Muscle layer of colon (tissue), 2 donors: ENCODE measurements around the gene FBXW12.

Source experiments
- H3K27ac ChIP-seq: one replicate; pipeline ENCODE4 v1.7.0; 2013; ENCODE audit warnings: low read depth, mild to moderate bottlenecking, low read length, moderate library complexity
- H3K27me3 ChIP-seq, 2 donors: one replicate each; pipeline ENCODE4 v1.7.0; 2013; ENCODE audit warnings: low read length in 2 of 2, mild to moderate bottlenecking in 2 of 2; ENCODE audit not compliant: insufficient read depth in 2 of 2, control insufficient read depth in 1 of 2
- H3K36me3 ChIP-seq: one replicate; pipeline ENCODE4 v1.7.0; 2013; ENCODE audit warnings: mild to moderate bottlenecking, low read length; ENCODE audit not compliant: insufficient read depth
- H3K4me1 ChIP-seq: one replicate; pipeline ENCODE4 v1.7.0; 2013; ENCODE audit warnings: mild to moderate bottlenecking, low read length; ENCODE audit not compliant: insufficient read depth
- H3K4me3 ChIP-seq, 2 donors: one replicate each; pipeline ENCODE4 v1.7.0; 2013; ENCODE audit warnings: low read length in 2 of 2, low read depth in 1 of 2, mild to moderate bottlenecking in 1 of 2, moderate library complexity in 1 of 2
- H3K9ac ChIP-seq: one replicate; pipeline ENCODE4 v1.7.0; 2013; ENCODE audit warnings: low read length
- H3K9me3 ChIP-seq: one replicate; pipeline ENCODE4 v1.7.0; 2013; ENCODE audit warnings: mild to moderate bottlenecking, low read length
- donor health status: abdominal sarcoma.
- donor health status: Adenocarcinoma of cecum.

Gene FBXW12

GRCh38 chr3:48347500-48347899 lies 24.5 kb upstream of the FBXW12 start:
- Histone ChIP-seq H3K9ac (no peak overlapping the region), H3K36me3 (no peaks in the 10 kb centered on the region), H3K4me1 (no peaks in the 10 kb centered on the region), H3K27ac (no peak overlapping the region), H3K4me3 (no peak overlapping the region), H3K27me3 (no peaks in the 10 kb centered on the region), H3K9me3 (no peaks in the 10 kb centered on the region)

- Histone ChIP-seq H3K9me3 (no peaks in the 10 kb centered on the region), H3K27me3 (no peaks in the 10 kb centered on the region), H3K27ac (no peak overlapping the region), H3K9ac (no peak overlapping the region), H3K36me3 (no peaks in the 10 kb centered on the region), H3K4me3 (no peak overlapping the region), H3K4me1 (no peaks in the 10 kb centered on the region)
These were observed 19.5 kb upstream of the FBXW12 start for GRCh38 chr3:48352546-48352945.

- Histone ChIP-seq H3K9me3 (no peaks in the 10 kb centered on the region), H3K36me3 (no peaks in the 10 kb centered on the region), H3K27me3 (no peaks in the 10 kb centered on the region)
These were observed 18.0 kb upstream of the FBXW12 start for GRCh38 chr3:48353987-48354386.

GRCh38 chr3:48356419-48356818 lies 15.6 kb upstream of the FBXW12 start:
- Histone ChIP-seq H3K27me3 (no peaks in the 10 kb centered on the region), H3K9me3 (no peaks in the 10 kb centered on the region), H3K27ac (no peak overlapping the region), H3K36me3 (no peaks in the 10 kb centered on the region), H3K4me3 (no peak overlapping the region), H3K9ac (no peak overlapping the region), H3K4me1 (no peaks in the 10 kb centered on the region)

More at GRCh38 chr3:48353987-48354386, 18.0 kb upstream of the FBXW12 start:
- Histone ChIP-seq H3K4me3 (no peak overlapping the region), H3K4me1 (no peaks in the 10 kb centered on the region), H3K9ac (no peak overlapping the region), H3K27ac (no peak overlapping the region)

GRCh38 chr3:48361928-48362327 lies 10.1 kb upstream of the FBXW12 start:
- H3K9ac ChIP-seq, result no peak overlapping the region
- no peak overlapping the region for H3K4me3 ChIP-seq
- no peaks in the 10 kb centered on the region for H3K36me3 ChIP-seq
- no peaks in the 10 kb centered on the region for H3K4me1 ChIP-seq
- no peaks in the 10 kb centered on the region for H3K27me3 ChIP-seq
- H3K9me3 ChIP-seq, result peaks cover 6% of the 10 kb centered on the region
- no peak overlapping the region for H3K27ac ChIP-seq

GRCh38 chr3:48364840-48365239 lies 7.2 kb upstream of the FBXW12 start:
- H3K4me3 ChIP-seq, result no peak overlapping the region
- H3K9me3 ChIP-seq, result peaks cover 6% of the 10 kb centered on the region
- H3K9ac ChIP-seq, result no peak overlapping the region
- H3K4me1 ChIP-seq, result no peaks in the 10 kb centered on the region
- no peaks in the 10 kb centered on the region for H3K27me3 ChIP-seq
- no peak overlapping the region for H3K27ac ChIP-seq
- H3K36me3 ChIP-seq, result no peaks in the 10 kb centered on the region

GRCh38 chr3:48367201-48367600 lies 4.8 kb upstream of the FBXW12 start:
- Histone ChIP-seq H3K4me3 (no peak overlapping the region), H3K36me3 (no peaks in the 10 kb centered on the region), H3K9me3 (peaks cover 4% of the 10 kb centered on the region), H3K27me3 (no peaks in the 10 kb centered on the region), H3K4me1 (no peaks in the 10 kb centered on the region), H3K27ac (no peak overlapping the region), H3K9ac (no peak overlapping the region)

GRCh38 chr3:48369693-48370332 lies 2.2 kb upstream of the FBXW12 start:
- Histone ChIP-seq H3K9me3 (no peaks in the 10 kb centered on the region), H3K4me3 (no peak overlapping the region), H3K9ac (no peak overlapping the region), H3K27ac (no peak overlapping the region), H3K27me3 (no peaks in the 10 kb centered on the region), H3K36me3 (no peaks in the 10 kb centered on the region), H3K4me1 (no peaks in the 10 kb centered on the region)

GRCh38 chr3:48370333-48370713 lies 1.7 kb upstream of the FBXW12 start:
- Histone ChIP-seq H3K4me1 (no peaks in the 10 kb centered on the region), H3K9me3 (no peaks in the 10 kb centered on the region), H3K27ac (no peak overlapping the region), H3K4me3 (no peak overlapping the region), H3K27me3 (no peaks in the 10 kb centered on the region), H3K36me3 (no peaks in the 10 kb centered on the region), H3K9ac (no peak overlapping the region)

- Histone ChIP-seq H3K36me3 (no peaks in the 10 kb centered on the region), H3K9me3 (no peaks in the 10 kb centered on the region), H3K4me3 (no peak overlapping the region), H3K9ac (no peak overlapping the region), H3K27ac (no peak overlapping the region), H3K27me3 (no peaks in the 10 kb centered on the region), H3K4me1 (no peaks in the 10 kb centered on the region)
These were observed 355 bp downstream of the FBXW12 start for GRCh38 chr3:48372377-48372770.

GRCh38 chr3:48372862-48373435 lies 930 bp downstream of the FBXW12 start:
- H3K27me3 ChIP-seq, result no peaks in the 10 kb centered on the region
- H3K9ac ChIP-seq, result no peak overlapping the region
- H3K36me3 ChIP-seq, result no peaks in the 10 kb centered on the region
- no peaks in the 10 kb centered on the region for H3K9me3 ChIP-seq
- no peak overlapping the region for H3K4me3 ChIP-seq
- H3K4me1 ChIP-seq, result no peaks in the 10 kb centered on the region
- H3K27ac ChIP-seq, result no peak overlapping the region

GRCh38 chr3:48387634-48388033 lies 15.6 kb downstream of the FBXW12 start:
- H3K9ac ChIP-seq, result no peak overlapping the region
- H3K4me1 ChIP-seq, result no peaks in the 10 kb centered on the region
- no peaks in the 10 kb centered on the region for H3K9me3 ChIP-seq
- H3K36me3 ChIP-seq, result no peaks in the 10 kb centered on the region
- H3K27ac ChIP-seq, result no peak overlapping the region
- no peaks in the 10 kb centered on the region for H3K27me3 ChIP-seq
- no peak overlapping the region for H3K4me3 ChIP-seq
